Upper lobe of right lung (tissue), 1 donor: Measurements from ENCODE around the gene TMEM222. TPM values are rescaled to one million over a fixed set of nuclear protein-coding genes. Genes with fewer than 3 reads are reported as not detected.
A peak's percentile ranks its signal among the peaks of the same experiment; 100 is the strongest.

Experiments used
- ATAC-seq: fragments of 200-7000 bp; cut with Tn5 transposase; one replicate; pipeline ENCODE4 v1.9.1; 2020; ENCODE audit warnings: mild to moderate bottlenecking, moderate library complexity
- DNase-seq: peaks from one replicate; pipeline ENCODE4 v3.0.0-alpha.2; 2020
- H3K27ac ChIP-seq: fragments of 200-600 bp; one replicate; pipeline ENCODE4 v1.8.0; 2022
- H3K27me3 ChIP-seq: fragments of 200-600 bp; one replicate; pipeline ENCODE4 v1.8.0; 2022; ENCODE audit warnings: mild to moderate bottlenecking
- H3K36me3 ChIP-seq: fragments of 200-600 bp; one replicate; pipeline ENCODE4 v1.8.0; 2022
- H3K4me1 ChIP-seq: fragments of 200-600 bp; one replicate; pipeline ENCODE4 v1.8.0; 2022
- H3K4me3 ChIP-seq: fragments of 200-600 bp; one replicate; pipeline ENCODE4 v1.8.0; 2022; ENCODE audit warnings: mild to moderate bottlenecking
- H3K9me3 ChIP-seq: fragments of 200-600 bp; one replicate; pipeline ENCODE4 v1.8.0; 2022
- CTCF ChIP-seq: fragments of 200-600 bp; IDR thresholded peaks from one replicate; pipeline ENCODE4 v1.8.0; 2022; ENCODE audit warnings: antibody characterized with exemption
- intact Hi-C: fragments of 100-400 bp; cut with DNase I; formaldehyde crosslinking; loops from one replicate; pipeline ENCODE4 v1.11.0; 2022
- total RNA-seq: library from RNA; stranded (reverse); fragmentation: NEBNext Ultra II Directional; extraction: Animal tissue kit (Norgen Biotek cat#: 25700); gene quantifications from one replicate; pipeline ENCODE4 v1.2.1, GENCODE V29; 2021
- donor health status: DM: no; HTN: yes; CAD: no; lungs with severe emphysema.

The TMEM222 gene
- total RNA-seq, 1 donor from 2014 or later = 36.7 TPM

DNA sequence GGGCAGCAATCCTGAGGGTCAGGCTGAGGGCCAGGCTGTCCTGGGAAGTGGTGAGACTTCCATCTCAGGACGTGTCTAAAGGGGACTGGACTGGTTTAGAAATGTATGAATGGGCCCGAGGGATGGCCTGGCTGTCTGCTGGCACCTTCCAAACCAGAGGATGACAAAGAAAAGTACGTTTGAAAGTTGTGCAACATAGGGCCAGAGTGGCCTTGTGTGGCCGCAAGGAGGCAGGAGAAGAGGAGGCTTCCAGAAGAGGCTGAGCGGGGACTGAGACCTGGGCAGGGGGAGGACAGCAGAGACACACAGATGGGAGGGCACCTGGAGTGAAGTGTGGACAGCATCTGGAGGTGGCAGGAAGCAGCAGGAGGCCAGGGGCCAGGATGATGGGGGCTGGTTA lies 17.2 kb downstream of the TMEM222 start:
- Histone ChIP-seq H3K9me3 (no peaks in the 10 kb centered on the region), H3K27ac (no peak overlapping the region), H3K4me1 (peaks cover 8% of the 10 kb centered on the region), H3K4me3 (no peak overlapping the region), H3K36me3 (peaks cover 28% of the 10 kb centered on the region), H3K27me3 (no peaks in the 10 kb centered on the region)
- no peak for DNase-seq
- no peak for ATAC-seq
- intact Hi-C loops = no loop called here
- TF ChIP-seq CTCF = no peak

GRCh38 chr1:27341525-27342252 lies 19.7 kb downstream of the TMEM222 start, which contains the start of gene SYTL1:
Gene SYTL1, plus strand, starts transcription at chr1:27342022. Its CDS starts 3,313 bp downstream, at chr1:27345335.
- DNase-seq (peak; percentile 86), ATAC-seq (peak; percentile 82)
- no peak for TF ChIP-seq CTCF
- H3K27ac ChIP-seq = peak within 1 kb of the TSS; percentile 82
- peaks cover 8% of the 10 kb centered on the region for H3K4me1 ChIP-seq
- H3K4me3 ChIP-seq = peak within 1 kb of the TSS; percentile 62
- H3K9me3 ChIP-seq = no peaks in the 10 kb centered on the region
- no peaks in the 10 kb centered on the region for H3K27me3 ChIP-seq
- peaks cover 4% of the 10 kb centered on the region for H3K36me3 ChIP-seq
- intact Hi-C loops = no loop called here

- intact Hi-C loops = no loop called here
- Histone ChIP-seq H3K4me3 (peak overlapping the region; percentile 62), H3K9me3 (no peaks in the 10 kb centered on the region), H3K36me3 (no peaks in the 10 kb centered on the region), H3K27ac (peak overlapping the region; percentile 82), H3K27me3 (no peaks in the 10 kb centered on the region), H3K4me1 (peaks cover 8% of the 10 kb centered on the region)
- no peak for TF ChIP-seq CTCF
- DNase-seq = no peak
- peak; percentile 11 for ATAC-seq
These were observed 20.4 kb downstream of the TMEM222 start for GRCh38 chr1:27342391-27342777.

GRCh38 chr1:27342778-27343638 lies 21.0 kb downstream of the TMEM222 start:
- peak; percentile 73 for ATAC-seq
- no peak for TF ChIP-seq CTCF
- H3K4me3 ChIP-seq = peak overlapping the region; percentile 62

DNA sequence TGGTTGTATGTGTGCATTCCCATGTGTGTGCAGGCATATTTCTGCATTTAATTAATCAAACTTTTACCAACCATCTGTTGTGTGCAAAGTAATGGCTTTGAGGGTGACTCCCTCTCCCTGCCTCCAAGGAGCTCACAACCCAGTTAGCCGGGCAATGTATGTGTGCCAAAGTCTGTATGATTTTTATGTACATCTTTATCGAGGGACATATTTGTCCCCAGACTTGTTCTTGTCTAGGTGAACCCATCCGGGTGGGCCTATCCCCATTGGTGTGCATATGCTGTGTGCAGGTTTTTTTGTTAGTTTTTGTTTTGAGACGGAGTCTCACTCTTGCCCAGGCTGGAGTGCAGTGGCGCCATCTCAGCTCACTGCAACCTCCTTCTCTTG lies 21.7 kb downstream of the TMEM222 start:
- H3K27ac ChIP-seq = peak overlapping the region; percentile 82
- H3K4me1 ChIP-seq = peaks cover 8% of the 10 kb centered on the region
- no peak for TF ChIP-seq CTCF
- no peaks in the 10 kb centered on the region for H3K27me3 ChIP-seq
- intact Hi-C loops = no loop called here
- peak overlapping the region; percentile 62 for H3K4me3 ChIP-seq
- H3K36me3 ChIP-seq = no peaks in the 10 kb centered on the region
- no peak for DNase-seq
- H3K9me3 ChIP-seq = no peaks in the 10 kb centered on the region
- ATAC-seq = no peak

More at GRCh38 chr1:27342778-27343638, 21.0 kb downstream of the TMEM222 start:
- DNase-seq = peak; percentile 85
- Histone ChIP-seq H3K9me3 (no peaks in the 10 kb centered on the region), H3K4me1 (peaks cover 8% of the 10 kb centered on the region), H3K27me3 (no peaks in the 10 kb centered on the region), H3K27ac (peak overlapping the region; percentile 82), H3K36me3 (no peaks in the 10 kb centered on the region)
- intact Hi-C loops = no loop called here
